ENCODE data around the gene SFXN3.

The SFXN3 gene

GRCh38 chr10:100998991-100999741, 31.9 kb upstream of the SFXN3 start:
- ChIA-PET CTCF (interaction anchor here (0.6 to 26.4 kb wide), 10 partner anchors 10 to 1114 kb away, joined by 3 to 803 read pairs (median 11); partner anchors contain the start of genes KAZALD1, MRPL43, PDZD7 and SFXN3), POLR2A (interaction anchor here (0.9 to 2.6 kb wide), 8 partner anchors 8 to 33 kb away, joined by 3 to 16 read pairs (median 4); partner anchors contain the start of genes MRPL43, PDZD7, SFXN3 and TWNK)
- DNase-seq (ENCODE audit: low read depth, low spot score) = no peak
- H3K4me3 ChIP-seq (ENCODE audit: low read depth, low read length) = peak overlapping the region; percentile 85
- TF ChIP-seq CTCF (IDR thresholded peaks at IDR 0.05; ENCODE audit: insufficient read depth, low read length, missing control alignments) = peak; percentile 96

GRCh38 chr10:100999742-101000126, 31.3 kb upstream of the SFXN3 start, which contains the start of gene LZTS2:
Gene LZTS2, plus strand, starts transcription at chr10:100999808. Its CDS starts 2,731 bp downstream, at chr10:101002539.
- ChIA-PET CTCF (interaction anchor here (0.6 to 26.4 kb wide), 9 partner anchors 9 to 1114 kb away, joined by 3 to 803 read pairs (median 13); partner anchors contain the start of genes KAZALD1, MRPL43, PDZD7 and SFXN3), POLR2A (interaction anchor here (1.0 to 2.6 kb wide), 6 partner anchors 8 to 32 kb away, joined by 3 to 16 read pairs (median 4); partner anchors contain the start of genes MRPL43, PDZD7, SFXN3 and TWNK)
- no peak for DNase-seq (ENCODE audit: low read depth, low spot score)
- TF ChIP-seq CTCF (IDR thresholded peaks at IDR 0.05; ENCODE audit: insufficient read depth, low read length, missing control alignments) = no peak
- H3K4me3 ChIP-seq (ENCODE audit: low read depth, low read length) = peak within 1 kb of the TSS; percentile 85

- ChIA-PET POLR2A (interaction anchor here (1.0 to 2.6 kb wide), 4 partner anchors 7 to 32 kb away, joined by 4 to 16 read pairs (median 4); partner anchors contain the start of genes MRPL43 and TWNK), CTCF (interaction anchor here (1.0 to 26.4 kb wide), 7 partner anchors 9 to 54 kb away, joined by 3 to 803 read pairs (median 119); partner anchors contain the start of genes MRPL43, PDZD7, SFXN3 and TWNK)
- TF ChIP-seq CTCF (IDR thresholded peaks at IDR 0.05; ENCODE audit: insufficient read depth, low read length, missing control alignments) = no peak
- DNase-seq (ENCODE audit: low read depth, low spot score) = no peak
- peak overlapping the region; percentile 85 for H3K4me3 ChIP-seq (ENCODE audit: low read depth, low read length)
Measured at GRCh38 chr10:101000127-101000914, 30.7 kb upstream of the SFXN3 start.

GRCh38 chr10:101000915-101001658, 29.9 kb upstream of the SFXN3 start:
- ChIA-PET POLR2A (interaction anchor here (0.9 to 2.6 kb wide), 2 partner anchors 13 to 28 kb away, joined by 3 to 16 read pairs; no protein-coding TSS in a partner anchor), CTCF (interaction anchor here (0.7 to 26.4 kb wide), 5 partner anchors 8 to 36 kb away, joined by 3 to 803 read pairs (median 242); partner anchors contain the start of genes PDZD7 and SFXN3)
- peak; percentile 70 for DNase-seq (ENCODE audit: low read depth, low spot score)
- H3K4me3 ChIP-seq (ENCODE audit: low read depth, low read length) = peak overlapping the region; percentile 85
- no peak for TF ChIP-seq CTCF (IDR thresholded peaks at IDR 0.05; ENCODE audit: insufficient read depth, low read length, missing control alignments)

GRCh38 chr10:101001659-101002035, 29.4 kb upstream of the SFXN3 start:
- ChIA-PET POLR2A (interaction anchor here (0.9 to 2.6 kb wide), 2 partner anchors 13 to 27 kb away, joined by 3 to 16 read pairs; no protein-coding TSS in a partner anchor), CTCF (interaction anchor here (0.7 to 26.4 kb wide), 4 partner anchors 7 to 37 kb away, joined by 3 to 803 read pairs (median 170); no protein-coding TSS in a partner anchor)
- peak overlapping the region; percentile 85 for H3K4me3 ChIP-seq (ENCODE audit: low read depth, low read length)
- no peak for TF ChIP-seq CTCF (IDR thresholded peaks at IDR 0.05; ENCODE audit: insufficient read depth, low read length, missing control alignments)
- DNase-seq (ENCODE audit: low read depth, low spot score) = no peak

Data from AG04449 (cell line).